ENCODE measurements around the gene MYO5A. TPM values are rescaled to one million over a fixed set of nuclear protein-coding genes. Genes with fewer than 3 reads are reported as not detected.

Gene MYO5A
- polyA plus RNA-seq, 1 of the 3 experiments (the other 2 are of a cell fraction), result 11.0 TPM

DNA sequence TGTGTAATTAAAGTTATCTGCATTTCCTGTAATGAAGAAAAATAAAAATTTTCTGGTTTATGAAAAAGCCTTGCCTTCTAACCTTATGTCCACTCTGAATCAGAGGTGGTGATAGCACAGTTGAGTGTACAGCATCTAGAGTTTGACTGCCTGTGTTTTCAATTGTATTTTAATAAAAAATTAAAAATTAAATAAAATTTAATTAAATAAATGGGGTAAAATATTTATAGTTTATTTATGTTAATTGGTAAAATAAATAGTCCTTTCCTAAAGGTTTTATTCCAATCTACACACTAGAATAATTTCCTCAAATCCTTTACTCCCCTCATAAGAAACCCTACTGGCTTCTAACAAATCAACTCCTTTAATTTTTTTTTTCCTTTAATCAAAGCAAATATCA lies 121.3 kb downstream of the MYO5A start:
- Histone ChIP-seq H3K79me2 (ENCODE audit: insufficient read depth) (no peaks in the 10 kb centered on the region), H3K4me3 (ENCODE audit: low read depth in 2 of 2, low read length in 1 of 2) (no peak overlapping the region), H3K9ac (no peak overlapping the region), H4K20me1 (ENCODE audit: insufficient read depth) (no peaks in the 10 kb centered on the region), H3K27ac (ENCODE audit: low read depth in 2 of 2, low read length in 1 of 2) (no peak overlapping the region), H2AFZ (ENCODE audit: low read depth) (no peak overlapping the region), H3K9me2 (no peaks in the 10 kb centered on the region), H3K4me2 (no peak overlapping the region), H3K36me3 (replicated peaks in 1 of 2; ENCODE audit: control insufficient read depth in 1 of 2, insufficient read depth in 2 of 2, low read length in 1 of 2) (peaks cover 0 to 4% of the 10 kb centered on the region in 2 experiments), H3F3A (replicated peaks; ENCODE audit: insufficient read depth) (peaks cover 3% of the 10 kb centered on the region), H3K27me3 (ENCODE audit: insufficient read depth) (no peaks in the 10 kb centered on the region), H3K4me1 (ENCODE audit: control insufficient read depth in 1 of 2, insufficient read depth in 2 of 2, low read depth in 1 of 2, low read length in 1 of 2) (no peaks in the 10 kb centered on the region; a peak in 1 of 4 replicates), H3K9me3 (no peaks in the 10 kb centered on the region)
- TF ChIP-seq TEAD4 (IDR thresholded peaks at IDR 0.05; ENCODE audit: borderline replicate concordance, insufficient read depth) (no peak), POLR2AphosphoS5 (IDR thresholded peaks at IDR 0.05; ENCODE audit: low read depth, low read length) (no peak), RXRA (IDR thresholded peaks at IDR 0.05; ENCODE audit: borderline replicate concordance, low read depth) (no peak), YY1 (IDR thresholded peaks at IDR 0.05; ENCODE audit: low read depth) (no peak), FOSL2 (IDR thresholded peaks at IDR 0.05; ENCODE audit: borderline replicate concordance, low read depth) (no peak), EZH2phosphoT487 (IDR thresholded peaks at IDR 0.05; ENCODE audit: borderline replicate concordance, low read depth) (no peak), RAD21 (IDR thresholded peaks at IDR 0.05; ENCODE audit: low read length) (no peak), NRF1 (IDR thresholded peaks at IDR 0.05; ENCODE audit: low read depth, low read length) (no peak), FOXJ3 (CRISPR knock-in tag; IDR thresholded peaks at IDR 0.05) (no peak), JUND (IDR thresholded peaks at IDR 0.05) (no peak), TAF1 (IDR thresholded peaks at IDR 0.05; ENCODE audit: borderline replicate concordance, low read depth, low read length) (no peak), SIN3A (IDR thresholded peaks at IDR 0.05; ENCODE audit: borderline replicate concordance, low read depth, low read length) (no peak), SMC3 (IDR thresholded peaks at IDR 0.05; ENCODE audit: low read depth, low read length) (no peak), GATA2 (CRISPR knock-in tag; IDR thresholded peaks at IDR 0.05) (no peak), FOXM1 (IDR thresholded peaks at IDR 0.05; ENCODE audit: low read depth) (no peak)
- TF ChIP-seq, protein P1, sequence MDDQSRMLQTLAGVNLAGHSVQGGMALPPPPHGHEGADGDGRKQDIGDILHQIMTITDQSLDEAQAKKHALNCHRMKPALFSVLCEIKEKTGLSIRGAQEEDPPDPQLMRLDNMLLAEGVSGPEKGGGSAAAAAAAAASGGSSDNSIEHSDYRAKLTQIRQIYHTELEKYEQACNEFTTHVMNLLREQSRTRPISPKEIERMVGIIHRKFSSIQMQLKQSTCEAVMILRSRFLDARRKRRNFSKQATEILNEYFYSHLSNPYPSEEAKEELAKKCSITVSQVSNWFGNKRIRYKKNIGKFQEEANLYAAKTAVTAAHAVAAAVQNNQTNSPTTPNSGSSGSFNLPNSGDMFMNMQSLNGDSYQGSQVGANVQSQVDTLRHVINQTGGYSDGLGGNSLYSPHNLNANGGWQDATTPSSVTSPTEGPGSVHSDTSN (IDR thresholded peaks at IDR 0.05), result no peak
- TF ChIP-seq, protein P2, sequence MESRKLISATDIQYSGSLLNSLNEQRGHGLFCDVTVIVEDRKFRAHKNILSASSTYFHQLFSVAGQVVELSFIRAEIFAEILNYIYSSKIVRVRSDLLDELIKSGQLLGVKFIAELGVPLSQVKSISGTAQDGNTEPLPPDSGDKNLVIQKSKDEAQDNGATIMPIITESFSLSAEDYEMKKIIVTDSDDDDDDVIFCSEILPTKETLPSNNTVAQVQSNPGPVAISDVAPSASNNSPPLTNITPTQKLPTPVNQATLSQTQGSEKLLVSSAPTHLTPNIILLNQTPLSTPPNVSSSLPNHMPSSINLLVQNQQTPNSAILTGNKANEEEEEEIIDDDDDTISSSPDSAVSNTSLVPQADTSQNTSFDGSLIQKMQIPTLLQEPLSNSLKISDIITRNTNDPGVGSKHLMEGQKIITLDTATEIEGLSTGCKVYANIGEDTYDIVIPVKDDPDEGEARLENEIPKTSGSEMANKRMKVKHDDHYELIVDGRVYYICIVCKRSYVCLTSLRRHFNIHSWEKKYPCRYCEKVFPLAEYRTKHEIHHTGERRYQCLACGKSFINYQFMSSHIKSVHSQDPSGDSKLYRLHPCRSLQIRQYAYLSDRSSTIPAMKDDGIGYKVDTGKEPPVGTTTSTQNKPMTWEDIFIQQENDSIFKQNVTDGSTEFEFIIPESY (IDR thresholded peaks at IDR 0.05; ENCODE audit: borderline replicate concordance, low read depth), result no peak
- TF ChIP-seq, protein P3, sequence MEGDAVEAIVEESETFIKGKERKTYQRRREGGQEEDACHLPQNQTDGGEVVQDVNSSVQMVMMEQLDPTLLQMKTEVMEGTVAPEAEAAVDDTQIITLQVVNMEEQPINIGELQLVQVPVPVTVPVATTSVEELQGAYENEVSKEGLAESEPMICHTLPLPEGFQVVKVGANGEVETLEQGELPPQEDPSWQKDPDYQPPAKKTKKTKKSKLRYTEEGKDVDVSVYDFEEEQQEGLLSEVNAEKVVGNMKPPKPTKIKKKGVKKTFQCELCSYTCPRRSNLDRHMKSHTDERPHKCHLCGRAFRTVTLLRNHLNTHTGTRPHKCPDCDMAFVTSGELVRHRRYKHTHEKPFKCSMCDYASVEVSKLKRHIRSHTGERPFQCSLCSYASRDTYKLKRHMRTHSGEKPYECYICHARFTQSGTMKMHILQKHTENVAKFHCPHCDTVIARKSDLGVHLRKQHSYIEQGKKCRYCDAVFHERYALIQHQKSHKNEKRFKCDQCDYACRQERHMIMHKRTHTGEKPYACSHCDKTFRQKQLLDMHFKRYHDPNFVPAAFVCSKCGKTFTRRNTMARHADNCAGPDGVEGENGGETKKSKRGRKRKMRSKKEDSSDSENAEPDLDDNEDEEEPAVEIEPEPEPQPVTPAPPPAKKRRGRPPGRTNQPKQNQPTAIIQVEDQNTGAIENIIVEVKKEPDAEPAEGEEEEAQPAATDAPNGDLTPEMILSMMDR (IDR thresholded peaks at IDR 0.05), result no peak
- TF ChIP-seq, protein P4, sequence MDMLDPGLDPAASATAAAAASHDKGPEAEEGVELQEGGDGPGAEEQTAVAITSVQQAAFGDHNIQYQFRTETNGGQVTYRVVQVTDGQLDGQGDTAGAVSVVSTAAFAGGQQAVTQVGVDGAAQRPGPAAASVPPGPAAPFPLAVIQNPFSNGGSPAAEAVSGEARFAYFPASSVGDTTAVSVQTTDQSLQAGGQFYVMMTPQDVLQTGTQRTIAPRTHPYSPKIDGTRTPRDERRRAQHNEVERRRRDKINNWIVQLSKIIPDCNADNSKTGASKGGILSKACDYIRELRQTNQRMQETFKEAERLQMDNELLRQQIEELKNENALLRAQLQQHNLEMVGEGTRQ (IDR thresholded peaks at IDR 0.05; ENCODE audit: borderline replicate concordance, low read depth, low read length), result no peak
- POLR2A ChIA-PET, result no interaction called here
- CTCF ChIA-PET, result interaction anchor here (0.6 to 1.3 kb wide), 2 partner anchors 245 to 328 kb away, joined by 3 read pairs; no protein-coding TSS in a partner anchor
- no peak for DNase-seq

Measured in SK-N-SH (cell line).